H1 (cell line): ENCODE results near the gene MUC5B. TPM values are rescaled to one million over a fixed set of nuclear protein-coding genes. Genes with fewer than 3 reads are reported as not detected.

Source experiments
- CTCF ChIA-PET: fragments of 300-600 bp; sonication (Branson Sonifier 250); formaldehyde crosslinking; loops from one replicate; lab custom pipeline; 2021; ENCODE audit not compliant: partially characterized antibody; lab: Charles Lee
- POLR2A ChIA-PET: fragments of 300-600 bp; sonication (Branson Sonifier 250); formaldehyde crosslinking; loops from one replicate; lab custom pipeline; 2021; ENCODE audit warnings: inconsistent platforms; ENCODE audit not compliant: partially characterized antibody; lab: Charles Lee
- DNase-seq, 2 experiments: peaks; one replicate each; pipeline versions ENCODE4 v3.0.0 to v3.0.0-alpha.2; 2010 to 2022; ENCODE audit warnings: low spot score in 2 of 2, low read depth in 1 of 2, mixed read lengths in 1 of 2
- FAIRE-seq: peaks from 2 replicates; lab custom pipeline; 2011; peaks lifted over from hg19 to GRCh38; lab: Jason Lieb, UNC
- H2AFZ ChIP-seq: 2 replicates; pipeline ENCODE4 v1.8.1; 2012; ENCODE audit warnings: low read length, inconsistent platforms
- H2AK5ac ChIP-seq: 2 replicates; pipeline ENCODE4 v1.6.1; 2013; ENCODE audit warnings: low read depth, low read length
- H2BK120ac ChIP-seq: replicated peaks from 2 replicates; pipeline ENCODE3; 2013; ENCODE audit warnings: low read depth, low read length, inconsistent platforms
- H2BK12ac ChIP-seq: 2 replicates; pipeline ENCODE4 v1.6.1; 2013; ENCODE audit warnings: low read depth, low read length
- H2BK15ac ChIP-seq: 2 replicates; pipeline ENCODE4 v1.6.1; 2013; ENCODE audit warnings: low read length
- H2BK20ac ChIP-seq: 2 replicates; pipeline ENCODE4 v1.6.1; 2013; ENCODE audit warnings: low read length
- H2BK5ac ChIP-seq: 2 replicates; pipeline ENCODE4 v1.6.1; 2013; ENCODE audit warnings: low read depth, low read length
- H3K14ac ChIP-seq: 2 replicates; pipeline ENCODE4 v1.6.1; 2013; ENCODE audit warnings: inconsistent platforms; ENCODE audit not compliant: insufficient read length
- H3K18ac ChIP-seq: 2 replicates; pipeline ENCODE4 v1.6.1; 2013; ENCODE audit warnings: low read length; ENCODE audit errors: extremely low read depth
- H3K23ac ChIP-seq: 2 replicates; pipeline ENCODE4 v1.6.1; 2013; ENCODE audit warnings: inconsistent platforms; ENCODE audit not compliant: insufficient read length
- H3K23me2 ChIP-seq: 2 replicates; pipeline ENCODE4 v1.6.1; 2013; ENCODE audit warnings: low read depth, low read length
- H3K27ac ChIP-seq: 2 replicates; pipeline ENCODE4 v1.6.1; 2011; ENCODE audit warnings: low read depth, low read length, inconsistent platforms
- H3K27me3 ChIP-seq, 4 experiments: replicated peaks in 1 of 4; 1 replicate in 1 of 4; 2 replicates in 3 of 4; pipeline versions ENCODE4 v1.6.1 to v1.8.1; 2011 to 2013; ENCODE audit warnings: low read length in 3 of 4, mild to moderate bottlenecking in 3 of 4, inconsistent platforms in 2 of 4, mixed read lengths in 2 of 4, moderate library complexity in 1 of 4; ENCODE audit not compliant: control insufficient read depth in 3 of 4, insufficient read depth in 3 of 4; ENCODE audit errors: extremely low read depth in 1 of 4
- H3K36me3 ChIP-seq, 4 experiments: 2 replicates each; pipeline versions ENCODE4 v1.6.1 to v1.8.1; 2011 to 2013; ENCODE audit warnings: mild to moderate bottlenecking in 4 of 4, low read length in 3 of 4, moderate library complexity in 2 of 4, control low read depth in 1 of 4, inconsistent platforms in 1 of 4; ENCODE audit not compliant: insufficient read depth in 4 of 4, control insufficient read depth in 2 of 4
- H3K4ac ChIP-seq: replicated peaks from 2 replicates; pipeline ENCODE3; 2013; ENCODE audit warnings: low read length, low read depth, mixed read lengths, inconsistent platforms; ENCODE audit not compliant: insufficient read length
- H3K4me1 ChIP-seq, 4 experiments: replicated peaks in 1 of 4; 1 replicate in 1 of 4; 2 replicates in 3 of 4; pipeline versions ENCODE4 v1.6.1 to v1.8.1; 2011 to 2013; ENCODE audit warnings: low read length in 3 of 4, inconsistent platforms in 2 of 4, mixed read lengths in 1 of 4; ENCODE audit not compliant: insufficient read depth in 4 of 4, control insufficient read depth in 3 of 4
- H3K4me2 ChIP-seq, 2 experiments: 2 replicates each; pipeline versions ENCODE4 v1.6.1 to v1.8.1; 2011 to 2013; ENCODE audit warnings: low read depth in 2 of 2, low read length in 2 of 2, control low read depth in 1 of 2, inconsistent platforms in 1 of 2, mild to moderate bottlenecking in 1 of 2; ENCODE audit not compliant: insufficient read depth in 1 of 2
- H3K4me3 ChIP-seq, 4 experiments: fragments of 200-600, 300-600 bp in 1 of 4; sonication (generic), shearing (Covaris generic), sonication (Bioruptor Twin) in 1 of 4; 2 replicates each; pipeline versions ENCODE4 v1.5.1 to v1.8.1; 2011 to 2016; ENCODE audit warnings: low read length in 4 of 4, low read depth in 3 of 4, control low read depth in 2 of 4, inconsistent platforms in 2 of 4, mild to moderate bottlenecking in 2 of 4, mixed read lengths in 1 of 4, moderate library complexity in 1 of 4; ENCODE audit not compliant: insufficient read depth in 2 of 4; ENCODE audit errors: extremely low read depth in 1 of 4
- H3K56ac ChIP-seq: replicated peaks from 2 replicates; pipeline ENCODE3; 2013; ENCODE audit warnings: low read depth, mild to moderate bottlenecking, mixed read lengths, low read length, inconsistent platforms; ENCODE audit not compliant: insufficient read length
- H3K79me1 ChIP-seq: 2 replicates; pipeline ENCODE4 v1.6.1; 2013; ENCODE audit warnings: low read depth, low read length, control low read depth
- H3K79me2 ChIP-seq, 2 experiments: 2 replicates each; pipeline versions ENCODE4 v1.6.1 to v1.8.1; 2012 to 2013; ENCODE audit warnings: low read length in 2 of 2, mild to moderate bottlenecking in 2 of 2, inconsistent platforms in 1 of 2; ENCODE audit not compliant: insufficient read depth in 2 of 2, control insufficient read depth in 1 of 2
- H3K9ac ChIP-seq, 4 experiments: replicated peaks in 1 of 4; 1 replicate in 1 of 4; 2 replicates in 3 of 4; pipeline versions ENCODE4 v1.6.1 to v1.8.1; 2011 to 2013; ENCODE audit warnings: low read depth in 3 of 4, low read length in 3 of 4, control low read depth in 2 of 4, mild to moderate bottlenecking in 2 of 4, moderate library complexity in 2 of 4, inconsistent platforms in 1 of 4; ENCODE audit errors: extremely low read depth in 1 of 4
- H3K9me3 ChIP-seq, 2 experiments: 2 replicates each; pipeline versions ENCODE4 v1.6.1 to v1.8.1; 2012 to 2013; ENCODE audit warnings: mild to moderate bottlenecking in 2 of 2, moderate library complexity in 2 of 2, control low read depth in 1 of 2, inconsistent platforms in 1 of 2, low read depth in 1 of 2, low read length in 1 of 2, mixed read lengths in 1 of 2; ENCODE audit not compliant: insufficient read depth in 2 of 2
- H4K20me1 ChIP-seq, 2 experiments: replicated peaks in 1 of 2; 2 replicates each; pipeline versions ENCODE3 to v1.8.1; 2011 to 2013; ENCODE audit warnings: inconsistent platforms in 2 of 2, low read length in 2 of 2, mild to moderate bottlenecking in 1 of 2; ENCODE audit not compliant: insufficient read depth in 2 of 2, control insufficient read depth in 1 of 2
- H4K5ac ChIP-seq: 2 replicates; pipeline ENCODE4 v1.6.1; 2013; ENCODE audit warnings: low read length, low read depth, mixed read lengths, inconsistent platforms; ENCODE audit not compliant: insufficient read length
- H4K8ac ChIP-seq: 2 replicates; pipeline ENCODE4 v1.8.0; 2013; ENCODE audit warnings: mild to moderate bottlenecking, moderate library complexity, low read length, inconsistent platforms; ENCODE audit not compliant: insufficient read depth; ENCODE audit errors: extremely low read depth
- H4K91ac ChIP-seq: replicated peaks from 2 replicates; pipeline ENCODE3; 2013; ENCODE audit warnings: low read length, mixed read lengths, inconsistent platforms; ENCODE audit not compliant: insufficient read length
- POLR2AphosphoS5 ChIP-seq: IDR thresholded peaks from 2 replicates; pipeline ENCODE4 v1.6.1; 2011; ENCODE audit warnings: low read depth, low read length
- POU5F1 ChIP-seq: IDR thresholded peaks from 2 replicates; pipeline ENCODE4 v1.6.1; 2011; ENCODE audit warnings: low read depth, mild to moderate bottlenecking, low read length, moderate library complexity
- WGBS, 2 experiments: shearing (Covaris generic) in 1 of 2; methylation state at CpG; one replicate each; pipeline versions ENCODE4 v1.1.6 to v1.1.7; 2013 to 2015; ENCODE audit warnings: low lambda C conversion rate in 2 of 2, mixed read lengths in 2 of 2, inconsistent platforms in 1 of 2, low coverage in 1 of 2, missing lambda C conversion rate in 1 of 2; ENCODE audit not compliant: insufficient replicate concordance in 2 of 2, insufficient coverage in 1 of 2, insufficient read length in 1 of 2; ENCODE audit errors: extremely low coverage in 1 of 2, missing lambda C conversion rate in 1 of 2; 5-methylcytosine and 5-hydroxymethylcytosine counted together
- polyA plus RNA-seq, 7 experiments: library from polyadenylated mRNA; depleted of rRNA in 3 of 7; stranded (reverse) in 5 of 7; unstranded in 2 of 7; fragments of >200 nt in 5 of 7; fragments of 200-250 nt in 2 of 7; gene quantifications; 1 replicate in 5 of 7; 2 replicates in 1 of 7; 4 replicates in 1 of 7; pipeline versions ENCODE4 v1.2.1 to v1.2.3, GENCODE V29; 2011 to 2013; ENCODE audit warnings: missing spikeins in 2 of 7, mixed read lengths in 2 of 7
- total RNA-seq: library from RNA; stranded (reverse); fragmentation: NEBNext Ultra II Directional; extraction: Animal tissue kit (Norgen Biotek cat#: 25700); gene quantifications from 2 replicates; pipeline ENCODE4 v1.2.1, GENCODE V29; 2021

MUC5B gene
- total and polyA plus RNA-seq, 2 of the 8 experiments (the other 6 are each of a cell fraction or from before 2014, with no cell fraction given): 0.02 to 0.03 TPM

DNA sequence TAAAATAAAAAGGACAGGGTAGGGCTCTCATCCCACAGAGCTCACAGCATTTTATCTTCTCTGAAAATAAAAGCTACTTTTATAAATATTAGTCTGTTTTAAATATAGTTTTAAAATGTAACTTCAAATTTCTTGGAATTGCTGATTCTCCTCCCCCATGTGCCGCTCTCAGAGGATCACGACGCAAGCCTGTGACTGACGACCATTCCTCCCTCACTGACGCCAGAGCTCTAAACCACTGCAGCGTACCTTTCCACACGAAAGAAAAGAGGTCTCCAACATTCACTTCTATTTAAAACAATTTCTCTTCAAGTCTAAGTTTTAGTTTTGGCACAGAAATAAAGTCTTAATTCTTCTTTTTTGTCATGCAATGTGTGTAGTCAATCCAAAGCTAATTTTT lies 77.3 kb downstream of the MUC5B start:
- peaks cover 3 to 63% of the 10 kb centered on the region in 2 experiments; a peak in 3 of 4 replicates for H3K79me2 ChIP-seq
- no peaks in the 10 kb centered on the region for H3K27me3 ChIP-seq
- no peak overlapping the region for H3K4me3 ChIP-seq
- peaks cover 0 to 9% (median 0%) of the 10 kb centered on the region in 4 experiments; a peak in 3 of 7 replicates for H3K4me1 ChIP-seq
- H3K18ac ChIP-seq: no peak overlapping the region
- H2BK120ac ChIP-seq: no peak overlapping the region
- H4K8ac ChIP-seq: no peak overlapping the region
- WGBS, 2 experiments: 89% methylated on average over 7 of the region's 7 CpGs; no CpG with 5 or more reads in 1 of the 2 experiments
- peaks cover 0 to 3% of the 10 kb centered on the region in 2 experiments; a peak in 1 of 4 replicates for H3K9me3 ChIP-seq
- POLR2A ChIA-PET: interaction anchor here (1.0 kb wide), 1 partner anchor 9 kb away, joined by 5 read pairs; the partner anchor contains the start of gene TOLLIP
- H3K9ac ChIP-seq: no peak overlapping the region
- FAIRE-seq (no peak), DNase-seq (no peak)
- H3K14ac ChIP-seq: no peak overlapping the region
- no peak overlapping the region for H2AFZ ChIP-seq
- no peak overlapping the region for H2BK20ac ChIP-seq
- H3K4ac ChIP-seq: no peak overlapping the region
- H3K27ac ChIP-seq: no peak overlapping the region
- H3K4me2 ChIP-seq: no peak overlapping the region
- H3K36me3 ChIP-seq: peaks cover 0 to 5% (median 0%) of the 10 kb centered on the region in 4 experiments; a peak in 2 of 8 replicates
- no peaks in the 10 kb centered on the region for H3K23me2 ChIP-seq
- H4K5ac ChIP-seq: no peak overlapping the region
- H2BK12ac ChIP-seq: no peak overlapping the region
- no peak overlapping the region for H4K91ac ChIP-seq
- no peak overlapping the region for H2BK5ac ChIP-seq
- H3K79me1 ChIP-seq: peaks cover 19% of the 10 kb centered on the region
- CTCF ChIA-PET: interaction anchor here (0.8 to 0.9 kb wide), 2 partner anchors 74 to 151 kb away, joined by 3 read pairs; no protein-coding TSS in a partner anchor
- no peak overlapping the region for H3K56ac ChIP-seq
- H3K23ac ChIP-seq: no peak overlapping the region
- peaks cover 18 to 25% of the 10 kb centered on the region in 2 experiments for H4K20me1 ChIP-seq
- H2BK15ac ChIP-seq: no peak overlapping the region
- no peak overlapping the region for H2AK5ac ChIP-seq
- TF ChIP-seq POLR2AphosphoS5 (no peak), POU5F1 (no peak)
